OCI-LY7 (cell line): ENCODE results near the gene FOLR2. TPM values are rescaled to one million over a fixed set of nuclear protein-coding genes. Genes with fewer than 3 reads are reported as not detected.

Experiments
- BruUV-seq: library from RNA; stranded (reverse); fragments of 400-500 nt; replicated peaks from 2 replicates; lab custom pipeline; 2021; lab: Mats Ljungman, UMichigan
- CTCF ChIA-PET: fragments of 300-600 bp; sonication (Branson Sonifier 250); formaldehyde crosslinking; loops from one replicate; lab custom pipeline; 2022; ENCODE audit warnings: antibody characterized with exemption; ENCODE audit not compliant: unreplicated experiment; lab: Charles Lee
- POLR2A ChIA-PET: fragments of 300-600 bp; sonication (Branson Sonifier 250); formaldehyde crosslinking; loops from one replicate; lab custom pipeline; 2022; ENCODE audit warnings: antibody characterized with exemption; lab: Charles Lee
- DNase-seq: peaks from one replicate; pipeline ENCODE4 v3.0.0-alpha.2; 2015; ENCODE audit warnings: low spot score
- H2AFZ ChIP-seq: fragments of 200-600 bp; sonication (generic), shearing (Covaris generic); 2 replicates; pipeline ENCODE4 v1.6.1; 2014; ENCODE audit warnings: mild to moderate bottlenecking, antibody characterized with exemption, low read length, moderate library complexity
- H3K27ac ChIP-seq: fragments of 200-600 bp; sonication (generic); 2 replicates; pipeline ENCODE4 v1.5.1; 2014; ENCODE audit warnings: mixed run types, low read depth, mild to moderate bottlenecking, moderate library complexity, low read length, inconsistent platforms; ENCODE audit not compliant: poor library complexity, severe bottlenecking
- H3K36me3 ChIP-seq: fragments of 200-600 bp; sonication (generic); 2 replicates; pipeline ENCODE4 v1.6.1; 2014; ENCODE audit warnings: mild to moderate bottlenecking, antibody characterized with exemption, low read length, moderate library complexity, mixed read lengths; ENCODE audit not compliant: insufficient read depth
- H3K4me1 ChIP-seq: fragments of 200-600 bp; sonication (generic); 2 replicates; pipeline ENCODE4 v1.5.1; 2014; ENCODE audit warnings: mild to moderate bottlenecking, low read length; ENCODE audit not compliant: insufficient read depth, poor library complexity, severe bottlenecking
- H3K4me2 ChIP-seq: fragments of 200-600 bp; sonication (generic); 2 replicates; pipeline ENCODE4 v1.6.1; 2014; ENCODE audit warnings: mild to moderate bottlenecking, low read length
- H3K4me3 ChIP-seq: fragments of 200-600 bp; sonication (generic); 2 replicates; pipeline ENCODE4 v1.5.1; 2014; ENCODE audit warnings: mild to moderate bottlenecking, low read depth, low read length; ENCODE audit not compliant: poor library complexity, severe bottlenecking
- H3K79me2 ChIP-seq: fragments of 200-600 bp; sonication (generic); 2 replicates; pipeline ENCODE4 v1.6.1; 2016; ENCODE audit warnings: low read depth, mild to moderate bottlenecking, low read length, moderate library complexity, mixed read lengths; ENCODE audit not compliant: insufficient read depth
- H3K9me2 ChIP-seq: fragments of 200-600 bp; sonication (generic); 2 replicates; pipeline ENCODE4 v1.6.1; 2016; ENCODE audit warnings: mild to moderate bottlenecking, low read length, mixed read lengths; ENCODE audit not compliant: insufficient read depth
- H3K9me3 ChIP-seq: fragments of 200-600 bp; sonication (generic); 2 replicates; pipeline ENCODE4 v1.6.1; 2014; ENCODE audit warnings: mild to moderate bottlenecking, mixed run types, low read length, mixed read lengths
- H4K20me1 ChIP-seq: fragments of 200-600 bp; sonication (generic); 2 replicates; pipeline ENCODE4 v1.6.1; 2014; ENCODE audit warnings: mild to moderate bottlenecking, antibody characterized with exemption, low read length, moderate library complexity, mixed read lengths; ENCODE audit not compliant: insufficient read depth
- EZH2phosphoT487 ChIP-seq: fragments of 200-600 bp; sonication (generic); IDR thresholded peaks from 2 replicates; pipeline ENCODE4 v1.6.1; 2018; ENCODE audit warnings: low read depth, borderline replicate concordance, mild to moderate bottlenecking, mixed run types, antibody characterized with exemption, low read length, moderate library complexity, mixed read lengths
- intact Hi-C: fragments of 100-400 bp; cut with micrococcal nuclease; formaldehyde crosslinking; loops from one replicate; pipeline ENCODE4 v1.10.0; 2022; ENCODE audit not compliant: unreplicated experiment
- total RNA-seq, 2 experiments: library from RNA; depleted of rRNA in 1 of 2; stranded (reverse); fragments of >200 nt in 1 of 2; shearing (Covaris generic) in 1 of 2; gene quantifications; 2 replicates each; pipeline ENCODE4 v1.2.3, GENCODE V29; 2014 to 2022
- TF ChIP-seq, protein P1 (sequence below): fragments of 200-600 bp; sonication (generic); conservative IDR thresholded peaks from 2 replicates; pipeline ENCODE4 v1.5.1; 2014; ENCODE audit warnings: mild to moderate bottlenecking, antibody characterized with exemption, low read length, moderate library complexity, mixed read lengths

The FOLR2 gene
- total RNA-seq, 2 experiments from 2014 or later = 12.8 to 14.4 TPM

DNA sequence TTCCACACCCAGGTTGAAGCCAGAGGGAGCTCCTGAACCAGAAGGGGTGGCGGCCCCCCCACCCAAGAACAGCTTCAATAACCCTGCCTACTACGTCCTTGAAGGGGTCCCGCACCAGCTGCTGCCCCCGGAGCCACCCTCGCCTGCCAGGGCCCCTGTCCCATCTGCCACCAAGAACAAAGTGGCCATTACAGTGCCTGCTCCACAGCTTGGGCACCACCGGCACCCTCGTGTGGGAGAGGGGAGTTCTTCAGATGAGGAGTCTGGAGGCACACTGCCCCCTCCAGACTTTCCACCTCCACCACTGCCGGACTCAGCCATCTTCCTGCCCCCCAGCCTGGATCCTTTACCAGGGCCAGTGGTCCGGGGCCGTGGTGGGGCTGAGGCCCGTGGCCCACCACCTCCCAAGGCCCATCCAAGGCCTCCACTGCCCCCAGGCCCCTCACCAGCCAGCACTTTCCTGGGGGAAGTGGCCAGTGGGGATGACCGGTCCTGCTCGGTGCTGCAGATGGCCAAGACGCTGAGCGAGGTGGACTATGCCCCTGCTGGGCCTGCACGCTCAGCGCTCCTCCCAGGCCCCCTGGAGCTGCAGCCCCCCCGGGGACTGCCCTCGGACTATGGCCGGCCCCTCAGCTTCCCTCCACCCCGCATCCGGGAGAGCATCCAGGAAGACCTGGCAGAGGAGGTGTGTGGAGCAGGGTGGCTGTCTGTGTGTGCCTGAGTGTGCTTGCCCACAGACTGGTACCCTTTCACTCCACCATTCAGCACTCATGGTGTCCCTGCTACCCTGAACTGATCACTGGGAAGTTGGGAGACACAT lies 20.7 kb downstream of the FOLR2 start:
- peaks cover 63% of the 10 kb centered on the region for H3K36me3 ChIP-seq
- no peak for DNase-seq
- no peaks in the 10 kb centered on the region for H3K79me2 ChIP-seq
- H3K4me1 ChIP-seq = no peaks in the 10 kb centered on the region
- no peak for TF ChIP-seq EZH2phosphoT487
- TF ChIP-seq, protein P1, sequence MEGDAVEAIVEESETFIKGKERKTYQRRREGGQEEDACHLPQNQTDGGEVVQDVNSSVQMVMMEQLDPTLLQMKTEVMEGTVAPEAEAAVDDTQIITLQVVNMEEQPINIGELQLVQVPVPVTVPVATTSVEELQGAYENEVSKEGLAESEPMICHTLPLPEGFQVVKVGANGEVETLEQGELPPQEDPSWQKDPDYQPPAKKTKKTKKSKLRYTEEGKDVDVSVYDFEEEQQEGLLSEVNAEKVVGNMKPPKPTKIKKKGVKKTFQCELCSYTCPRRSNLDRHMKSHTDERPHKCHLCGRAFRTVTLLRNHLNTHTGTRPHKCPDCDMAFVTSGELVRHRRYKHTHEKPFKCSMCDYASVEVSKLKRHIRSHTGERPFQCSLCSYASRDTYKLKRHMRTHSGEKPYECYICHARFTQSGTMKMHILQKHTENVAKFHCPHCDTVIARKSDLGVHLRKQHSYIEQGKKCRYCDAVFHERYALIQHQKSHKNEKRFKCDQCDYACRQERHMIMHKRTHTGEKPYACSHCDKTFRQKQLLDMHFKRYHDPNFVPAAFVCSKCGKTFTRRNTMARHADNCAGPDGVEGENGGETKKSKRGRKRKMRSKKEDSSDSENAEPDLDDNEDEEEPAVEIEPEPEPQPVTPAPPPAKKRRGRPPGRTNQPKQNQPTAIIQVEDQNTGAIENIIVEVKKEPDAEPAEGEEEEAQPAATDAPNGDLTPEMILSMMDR = no peak
- H3K27ac ChIP-seq = no peak overlapping the region
- H4K20me1 ChIP-seq = no peaks in the 10 kb centered on the region
- intact Hi-C loops = loop anchor here (5.0 kb wide), 1 partner anchor 195 kb away; the partner anchor contains the start of gene CLPB
- H3K4me2 ChIP-seq = no peak overlapping the region
- no peak overlapping the region for H2AFZ ChIP-seq
- ChIA-PET POLR2A (interaction anchor here (0.6 kb wide), 2 partner anchors 15 to 65 kb away, joined by 3 to 4 read pairs; no protein-coding TSS in a partner anchor), CTCF (interaction anchor here (0.6 kb wide), 1 partner anchor 13 kb away, joined by 3 read pairs; the partner anchor contains the start of gene INPPL1)
- BruUV-seq = no TSS peak
- no peaks in the 10 kb centered on the region for H3K9me3 ChIP-seq
- no peak overlapping the region for H3K4me3 ChIP-seq
- no peaks in the 10 kb centered on the region for H3K9me2 ChIP-seq

DNA sequence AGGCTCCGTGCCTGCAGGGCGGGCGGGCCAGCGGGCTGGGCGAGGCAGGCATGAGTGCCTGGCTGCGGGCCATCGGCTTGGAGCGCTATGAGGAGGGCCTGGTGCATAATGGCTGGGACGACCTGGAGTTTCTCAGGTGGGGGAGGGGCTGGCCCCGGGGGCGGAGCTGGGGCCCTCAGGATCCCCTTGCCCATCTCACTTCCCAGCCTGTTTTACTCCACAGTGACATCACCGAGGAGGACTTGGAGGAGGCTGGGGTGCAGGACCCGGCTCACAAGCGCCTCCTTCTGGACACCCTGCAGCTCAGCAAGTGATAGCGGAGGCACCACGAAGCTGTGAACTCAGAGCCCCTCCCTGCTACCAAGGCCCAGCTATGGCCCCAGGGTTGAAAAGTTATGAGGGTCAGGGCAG lies 21.5 kb downstream of the FOLR2 start:
- TF ChIP-seq, protein P1 = peak; percentile 88
- TF ChIP-seq EZH2phosphoT487 = no peak
- no peaks in the 10 kb centered on the region for H3K79me2 ChIP-seq
- ChIA-PET CTCF (interaction anchor here (0.6 kb wide), 1 partner anchor 15 kb away, joined by 3 read pairs; no protein-coding TSS in a partner anchor), POLR2A (no interaction called here)
- DNase-seq = peak; percentile 72
- H3K9me3 ChIP-seq = no peaks in the 10 kb centered on the region
- H4K20me1 ChIP-seq = no peaks in the 10 kb centered on the region
- no peak overlapping the region for H3K4me2 ChIP-seq
- no peak overlapping the region for H3K4me3 ChIP-seq
- BruUV-seq = no TSS peak
- H3K4me1 ChIP-seq = no peaks in the 10 kb centered on the region
- H3K9me2 ChIP-seq = no peaks in the 10 kb centered on the region
- no peak overlapping the region for H2AFZ ChIP-seq
- no peak overlapping the region for H3K27ac ChIP-seq
- H3K36me3 ChIP-seq = peaks cover 55% of the 10 kb centered on the region
- intact Hi-C loops = loop anchor here (1.0 to 5.0 kb wide), 2 partner anchors 14 to 194 kb away; partner anchors contain the start of genes CLPB and INPPL1
